ENCODE data around the gene HVCN1.
"Not testable (repeated sequence)": the region's sequence is repeated elsewhere in the genome, so short reads cannot be mapped to it uniquely, and the experiment has no call there.

Gene HVCN1

DNA sequence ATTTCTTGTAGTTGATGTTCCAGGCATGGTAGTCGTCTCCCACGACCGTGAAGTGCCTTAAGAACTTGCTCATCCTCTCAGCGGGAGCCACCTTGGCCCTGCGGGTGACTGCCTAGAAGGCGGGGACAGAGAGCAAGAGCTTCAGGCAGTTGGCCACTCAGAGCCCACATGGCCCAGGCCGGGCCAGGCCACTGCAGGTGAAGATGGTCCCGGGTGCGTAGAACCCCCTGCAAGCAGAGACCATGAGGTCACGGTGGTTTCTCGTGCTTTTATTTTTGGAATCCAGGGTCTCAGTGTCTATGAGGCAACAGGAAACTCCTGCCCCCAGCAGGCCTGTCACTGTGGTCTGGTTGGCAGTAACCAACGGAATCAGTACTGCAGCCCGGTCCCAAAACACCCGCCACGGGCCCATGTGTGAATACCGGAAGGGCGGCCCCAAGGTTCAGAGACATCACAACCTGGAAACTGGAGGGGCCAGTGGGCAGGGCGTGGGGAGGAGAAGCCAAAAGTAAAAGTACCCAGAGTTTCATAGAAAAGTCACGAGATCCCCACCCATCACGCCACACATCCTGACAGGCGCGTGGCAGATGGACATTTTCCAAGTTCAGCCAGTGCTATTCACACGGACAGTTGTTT, 27.5 kb downstream of the HVCN1 start:
- DNase-seq = peak in 1 of 4 experiments; percentile 9

DNA sequence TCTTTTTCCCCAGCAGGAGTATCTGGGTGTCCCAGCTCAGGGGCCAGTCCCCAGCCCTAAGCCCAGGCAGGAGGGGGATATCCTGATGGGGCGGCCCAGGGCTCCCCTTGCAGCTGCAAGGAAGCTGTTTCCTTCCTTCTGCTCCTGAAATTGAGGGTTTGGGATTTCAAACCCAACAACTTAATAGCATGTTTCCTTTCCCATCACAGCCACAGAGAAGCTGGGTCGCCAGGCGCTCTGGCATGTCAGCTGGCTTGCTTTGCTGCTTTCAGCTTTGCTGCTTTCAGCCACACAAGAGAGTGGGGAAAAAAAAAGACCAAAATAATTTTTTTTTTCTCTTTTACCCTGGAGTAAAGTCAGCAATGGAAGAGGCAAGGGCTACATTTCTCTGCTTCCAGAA, 30.0 kb downstream of the HVCN1 start:
- DNase-seq = no peak

DNA sequence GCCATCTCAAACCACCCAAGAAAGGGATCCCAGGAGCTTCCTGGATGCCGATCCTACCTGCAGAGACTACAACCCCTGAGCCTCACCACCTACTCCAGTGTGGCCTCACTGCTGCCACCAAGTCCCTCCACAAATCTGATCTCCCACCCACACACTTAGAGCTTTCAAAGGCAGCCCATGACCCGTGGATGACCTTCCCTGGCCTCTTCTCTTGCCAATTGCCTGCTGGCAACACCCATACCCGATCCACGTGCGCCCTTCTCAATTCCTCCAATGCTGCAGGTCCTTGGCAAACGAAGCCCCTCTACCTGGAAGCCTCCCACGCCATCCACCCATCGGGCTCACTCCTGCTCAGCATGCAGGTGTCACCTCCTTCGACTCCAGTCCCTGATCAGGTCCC, 30.7 kb downstream of the HVCN1 start:
- DNase-seq = no peak

DNA sequence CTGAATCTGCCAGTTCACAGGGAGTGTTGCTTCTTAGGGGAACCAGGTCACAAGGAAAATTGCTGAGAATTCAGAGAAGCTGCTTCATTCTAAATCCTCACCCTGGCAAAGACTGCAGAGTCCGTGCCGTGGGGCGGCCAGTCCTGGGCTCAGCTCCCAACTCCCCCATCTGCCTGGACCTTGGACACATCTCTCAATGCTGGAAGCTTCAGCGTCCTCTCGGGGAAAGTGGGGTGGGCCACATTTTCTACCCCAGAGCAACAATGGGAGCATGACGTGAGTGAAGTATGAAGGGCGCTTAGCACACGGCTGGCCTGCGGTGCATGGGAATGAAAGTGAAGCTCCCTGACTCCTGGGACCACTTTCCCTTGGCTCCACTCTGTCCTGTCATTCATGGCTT, 31.2 kb downstream of the HVCN1 start:
- no peak for DNase-seq

DNA sequence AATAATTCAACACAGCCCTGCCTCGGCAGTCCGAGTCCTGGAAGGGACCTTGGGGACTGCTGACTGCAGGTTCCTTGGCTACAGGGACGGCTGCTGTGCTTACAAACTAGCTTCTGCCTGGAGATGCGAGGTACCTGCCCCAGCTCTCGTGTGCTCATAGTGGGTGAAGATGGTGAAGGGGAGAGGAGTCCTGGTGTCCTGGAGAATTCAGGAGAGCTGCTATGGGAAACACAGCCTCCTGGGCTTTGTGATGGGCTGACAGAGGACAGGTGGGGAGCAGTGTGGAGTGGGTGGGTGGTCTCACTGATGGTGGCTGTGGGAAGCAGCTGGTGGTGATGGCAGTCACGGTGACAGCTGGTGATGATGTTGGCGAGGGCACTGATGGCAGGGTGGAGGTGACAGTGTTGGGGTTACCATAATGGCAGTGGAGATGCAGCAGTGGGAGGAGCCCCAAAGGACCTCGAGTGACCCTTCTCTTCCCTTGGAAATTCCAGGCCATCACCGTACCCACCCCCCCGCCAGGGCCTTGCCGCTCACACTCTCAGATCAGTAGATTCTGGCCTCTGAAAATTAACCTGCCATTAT, 32.8 kb downstream of the HVCN1 start:
- no peak for DNase-seq

DNA sequence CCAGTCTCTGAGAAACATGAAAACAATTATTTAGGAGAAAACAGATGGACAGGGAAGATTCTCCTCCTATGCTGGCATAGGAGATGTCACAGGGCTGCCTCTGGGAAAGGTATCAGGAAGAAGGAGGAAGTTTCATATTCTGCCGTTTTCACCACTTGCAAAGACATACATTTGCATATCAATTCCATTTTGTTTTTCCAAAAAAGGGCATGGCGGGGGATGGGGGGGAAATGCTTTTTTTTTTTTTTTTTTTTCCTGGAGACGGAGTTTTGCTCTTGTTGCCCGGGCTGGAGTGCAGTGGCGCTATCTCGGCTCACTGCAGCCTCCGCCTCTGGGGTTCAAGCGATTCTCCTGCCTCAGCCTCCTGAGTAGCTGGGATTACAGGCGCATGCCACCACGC, 34.7 kb downstream of the HVCN1 start:
- not testable (repeated sequence) for DNase-seq

DNA sequence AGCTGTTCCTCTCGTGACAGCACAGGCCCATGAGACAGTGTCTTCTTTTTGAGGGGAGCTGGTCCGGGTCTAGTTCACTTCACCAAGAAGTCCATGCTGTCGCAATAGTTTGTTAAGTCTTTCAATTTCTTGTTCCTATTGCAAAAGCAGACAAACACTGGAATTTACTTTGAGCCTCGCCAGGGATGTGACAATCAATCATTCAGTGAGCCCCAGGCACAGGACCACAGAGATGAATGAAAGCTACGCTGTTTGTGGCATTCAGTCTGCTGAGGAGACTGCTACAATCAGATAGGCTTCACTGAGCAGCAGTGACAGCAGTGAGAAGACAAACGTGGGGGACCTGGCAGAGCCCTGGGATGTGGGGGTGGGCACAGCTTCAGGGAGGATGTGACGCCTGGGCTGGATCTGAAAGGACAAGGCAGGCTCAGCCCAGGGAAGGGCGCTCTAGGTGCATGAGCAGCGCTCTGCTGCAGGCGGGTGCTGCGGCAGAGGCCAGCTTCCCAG, 39.5 kb downstream of the HVCN1 start:
- DNase-seq = no peak

DNA sequence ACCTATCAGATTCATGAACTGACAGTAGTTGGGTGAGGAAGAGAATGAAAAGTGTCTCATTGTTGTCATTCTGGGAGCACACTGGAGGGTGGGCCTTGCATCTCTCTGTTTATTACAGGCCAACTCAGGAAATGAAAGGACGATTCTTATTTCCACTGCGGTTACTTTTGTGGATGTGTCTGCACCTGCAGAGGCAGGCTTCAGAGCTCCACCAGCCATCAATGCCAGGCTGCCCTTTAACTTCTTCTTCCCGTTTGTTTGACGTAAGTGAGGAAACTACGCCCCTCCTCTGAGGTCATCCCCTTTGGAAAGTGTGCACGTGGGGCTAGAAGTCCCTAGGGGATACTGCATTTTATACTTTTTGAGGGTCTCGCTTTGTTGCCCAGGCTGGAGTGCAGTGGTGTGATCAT, 41.3 kb downstream of the HVCN1 start:
- no peak for DNase-seq

DNA sequence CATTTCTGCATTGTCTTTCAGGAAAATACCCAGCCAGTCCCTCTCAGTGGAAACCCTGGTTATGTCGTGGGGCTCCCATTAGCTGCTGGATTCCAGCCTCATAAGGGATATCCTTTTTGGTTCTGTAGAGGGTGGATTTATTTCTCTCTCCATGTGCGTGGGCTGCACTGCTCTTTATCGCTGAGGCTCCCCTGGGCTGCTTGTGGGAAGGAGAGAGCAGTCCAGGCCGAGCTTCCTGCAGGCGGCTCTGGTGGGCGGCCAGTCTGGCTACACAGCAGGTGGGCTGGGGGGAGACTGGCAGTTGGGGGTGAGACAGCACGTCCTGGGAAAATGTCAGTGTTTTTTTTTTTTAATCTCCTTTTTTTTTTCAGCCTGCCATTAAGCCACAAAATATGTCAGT, 47.4 kb downstream of the HVCN1 start:
- DNase-seq = no peak

DNA sequence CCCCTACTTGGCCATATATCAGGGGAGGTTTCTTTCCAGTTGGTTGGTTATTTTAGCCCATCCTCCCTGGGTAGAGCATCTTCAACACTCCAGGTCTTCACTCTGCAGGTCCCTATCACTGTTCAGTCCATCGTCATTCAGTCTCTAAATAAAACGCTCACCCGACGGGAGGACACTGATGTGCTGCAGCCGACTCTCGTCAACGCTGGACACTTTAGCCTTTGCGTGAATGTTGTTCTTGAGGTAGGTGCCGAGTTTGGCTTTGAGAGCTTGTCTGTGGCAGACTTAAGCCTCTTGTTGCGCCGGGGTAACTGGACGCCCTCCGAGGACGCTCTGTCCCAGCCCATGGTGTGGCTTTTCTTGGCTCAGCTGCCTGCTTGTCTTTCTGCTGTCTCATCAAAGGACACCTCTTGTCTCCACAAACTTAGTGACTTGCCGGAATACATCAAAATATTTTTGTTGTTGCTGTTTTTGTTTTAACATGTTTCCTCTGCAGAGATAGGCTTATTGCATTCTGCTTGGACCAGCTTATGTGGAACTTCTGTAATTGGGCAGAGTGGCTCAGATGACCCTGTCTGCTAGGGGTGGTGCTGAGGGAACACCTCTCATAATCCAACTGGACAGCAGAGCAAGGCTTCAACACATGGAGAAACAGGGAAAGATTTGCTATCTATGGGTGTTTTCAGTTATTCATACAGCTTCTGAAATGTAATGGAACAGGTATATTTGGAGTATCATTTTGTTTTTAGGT, 48.5 kb downstream of the HVCN1 start:
- DNase-seq = no peak

DNA sequence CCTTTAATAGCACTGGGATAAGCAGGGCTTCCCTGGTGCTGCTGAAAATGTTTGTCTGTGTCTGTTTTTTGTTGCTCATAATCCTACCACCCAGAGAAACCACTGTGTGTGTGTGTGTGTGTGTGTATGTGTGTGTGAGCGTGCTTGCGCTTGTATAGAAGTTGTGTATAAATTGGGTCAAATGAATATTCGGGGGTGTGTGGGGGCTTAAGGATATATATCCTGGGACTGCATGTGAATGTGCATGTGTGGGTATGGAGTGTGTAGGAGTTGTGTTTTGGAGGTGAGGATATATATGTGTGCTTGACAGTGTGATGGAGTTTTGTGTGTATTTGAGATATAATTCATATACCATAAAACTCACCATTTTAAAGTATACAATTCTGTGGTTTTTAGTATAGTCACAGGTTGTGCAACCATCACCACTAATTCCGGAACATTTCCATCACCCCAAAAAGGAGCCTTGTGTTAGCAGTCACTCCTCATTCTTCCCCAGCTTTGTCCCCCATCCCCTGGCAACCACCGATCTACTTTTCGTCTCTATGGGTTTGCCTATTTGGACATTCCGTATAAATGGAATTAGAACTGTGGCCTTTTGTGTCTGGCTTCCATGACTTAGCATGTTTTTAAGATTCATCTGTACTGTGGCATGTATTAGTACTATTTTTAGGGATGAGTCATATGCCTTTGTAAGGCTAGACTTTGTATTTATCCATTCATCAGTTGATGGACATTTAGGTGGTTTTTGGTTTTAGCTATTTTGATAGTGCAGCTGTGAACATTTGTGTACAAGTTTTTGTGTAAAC, 49.4 kb downstream of the HVCN1 start:
- no peak for DNase-seq

DNA sequence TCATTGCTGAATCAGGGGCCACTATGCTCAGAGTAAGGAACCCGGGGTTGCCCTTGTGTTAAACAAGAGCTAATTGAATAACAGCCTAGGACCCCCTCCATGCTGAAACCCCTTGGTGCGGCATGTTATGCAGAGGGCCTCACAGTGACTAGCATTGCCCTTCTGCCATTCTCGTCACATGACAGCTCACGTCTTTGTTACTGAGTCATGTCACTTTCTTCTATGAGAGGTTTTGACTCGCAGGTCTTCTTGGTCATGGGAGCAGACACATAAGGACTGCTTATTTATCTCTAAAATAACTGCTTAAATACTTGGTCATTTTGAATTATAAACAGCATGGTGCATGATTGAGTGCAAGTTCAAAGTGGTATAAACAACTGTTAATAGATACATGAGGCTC, 50.1 kb downstream of the HVCN1 start:
- no peak for DNase-seq

DNA sequence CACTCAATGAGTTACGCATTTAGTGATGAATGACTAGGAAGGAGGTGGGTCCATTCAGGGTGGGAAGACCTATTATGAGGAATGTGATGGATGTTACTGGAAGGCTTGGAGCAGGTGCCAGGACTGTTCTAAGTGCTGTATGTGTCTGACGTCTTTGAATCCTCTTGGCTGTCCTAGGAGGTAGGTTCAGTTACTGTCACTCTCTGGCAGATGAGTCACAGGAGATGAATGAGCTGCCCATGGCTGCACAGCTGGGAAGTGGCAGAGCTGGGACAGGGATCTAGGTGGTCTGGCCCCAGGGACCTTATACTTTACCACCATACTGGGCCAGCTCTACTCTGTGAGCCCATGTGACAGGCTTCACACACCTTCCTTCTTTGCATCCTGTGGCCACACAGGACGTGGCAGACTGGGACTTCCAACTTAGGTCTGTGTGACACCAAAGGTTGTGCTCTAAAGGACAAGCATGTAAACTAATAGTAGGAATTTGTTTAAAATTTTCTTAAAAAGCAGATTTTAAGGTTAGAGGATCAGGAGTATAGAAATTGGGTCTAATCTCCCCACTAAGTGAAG, 51.0 kb downstream of the HVCN1 start:
- no peak for DNase-seq

DNA sequence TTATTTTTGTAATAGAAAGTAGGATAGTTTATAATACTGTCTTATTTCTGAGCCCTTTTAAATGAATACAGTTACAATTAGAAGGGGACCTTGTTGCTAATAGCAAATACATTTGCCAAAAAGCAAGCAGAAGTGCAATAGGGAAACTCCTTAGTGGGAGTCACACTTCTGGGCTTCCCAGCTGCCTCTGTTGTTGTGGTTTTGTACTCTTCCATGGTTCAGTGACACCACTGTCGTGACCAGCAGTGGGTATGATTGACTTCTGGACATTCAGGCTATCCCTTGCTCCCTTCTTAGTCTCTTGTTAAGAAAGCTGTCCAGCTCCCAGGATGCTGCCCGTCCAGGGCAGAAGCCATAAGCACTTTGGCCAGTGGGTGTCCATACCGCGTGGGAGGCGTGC, 52.4 kb downstream of the HVCN1 start:
- no peak for DNase-seq

DNA sequence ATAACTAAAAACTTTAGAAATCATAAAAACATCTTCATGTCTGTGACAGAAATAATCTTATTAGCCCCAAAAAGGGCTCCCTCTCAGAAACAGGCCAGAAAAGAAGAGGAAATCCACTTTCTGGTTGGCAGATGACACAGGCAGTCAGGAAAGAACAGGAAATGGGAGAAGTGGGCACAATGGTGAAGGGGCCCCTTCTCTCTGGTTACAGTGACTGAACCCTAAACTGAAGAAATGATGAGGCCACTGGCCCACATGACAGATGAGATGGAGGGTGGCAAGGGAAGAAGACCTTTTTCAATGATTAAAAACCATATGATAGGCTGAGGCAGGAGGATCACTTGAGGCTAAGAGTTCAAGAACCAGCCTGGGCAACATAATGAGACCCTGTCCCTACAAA, 53.9 kb downstream of the HVCN1 start:
- DNase-seq = no peak

DNA sequence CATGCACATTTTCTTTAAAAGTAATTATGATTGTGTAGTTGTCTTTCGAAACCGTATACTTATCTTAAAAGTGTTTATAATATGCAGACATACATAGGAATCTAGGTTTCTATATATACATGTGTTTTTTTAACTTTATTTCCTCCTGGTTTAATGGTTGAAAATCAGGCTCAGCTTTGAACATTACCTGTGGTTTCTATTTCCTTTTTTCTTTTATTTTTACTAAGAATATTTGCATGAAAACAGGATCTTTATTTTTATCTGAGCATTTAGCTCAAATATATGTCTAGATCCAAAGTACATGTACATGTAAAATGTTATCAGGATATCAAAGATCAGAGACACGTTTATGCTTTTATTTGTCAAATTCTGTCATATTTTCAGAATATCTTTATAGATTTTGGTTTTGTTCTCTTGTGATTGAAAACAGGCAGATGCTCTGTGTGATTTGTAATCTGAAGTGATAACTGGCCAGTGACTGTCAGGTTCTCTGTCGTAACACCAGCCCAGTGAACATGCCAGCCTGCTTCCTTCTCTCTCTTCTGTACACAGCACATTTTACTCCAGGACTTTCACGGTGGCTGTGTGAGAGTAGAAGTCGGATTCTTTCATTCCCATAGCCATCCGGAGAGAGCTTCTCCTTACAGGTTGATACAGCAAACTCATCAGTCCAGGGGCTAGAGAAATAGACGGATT, 61.3 kb downstream of the HVCN1 start:
- no peak for DNase-seq

DNA sequence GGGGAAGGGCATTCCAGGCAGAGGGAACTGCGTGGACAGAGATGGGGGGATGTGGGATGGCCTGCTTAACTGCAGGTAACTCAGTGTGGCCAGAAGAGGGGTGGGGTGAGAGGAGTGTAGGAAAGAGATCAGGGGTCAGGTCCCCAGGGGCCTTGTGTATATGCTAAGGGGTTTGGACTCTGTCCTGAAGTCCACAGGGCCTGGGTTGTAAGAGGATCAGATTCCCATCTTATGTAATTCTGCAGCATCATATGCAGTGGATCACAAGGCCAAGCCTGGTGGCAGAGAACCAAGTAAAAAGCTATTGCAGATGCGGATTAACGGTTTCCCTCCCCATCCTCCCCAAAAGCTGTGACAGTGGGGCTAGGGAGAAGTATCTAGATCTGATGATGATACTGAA, 66.3 kb downstream of the HVCN1 start:
- no peak for DNase-seq

DNA sequence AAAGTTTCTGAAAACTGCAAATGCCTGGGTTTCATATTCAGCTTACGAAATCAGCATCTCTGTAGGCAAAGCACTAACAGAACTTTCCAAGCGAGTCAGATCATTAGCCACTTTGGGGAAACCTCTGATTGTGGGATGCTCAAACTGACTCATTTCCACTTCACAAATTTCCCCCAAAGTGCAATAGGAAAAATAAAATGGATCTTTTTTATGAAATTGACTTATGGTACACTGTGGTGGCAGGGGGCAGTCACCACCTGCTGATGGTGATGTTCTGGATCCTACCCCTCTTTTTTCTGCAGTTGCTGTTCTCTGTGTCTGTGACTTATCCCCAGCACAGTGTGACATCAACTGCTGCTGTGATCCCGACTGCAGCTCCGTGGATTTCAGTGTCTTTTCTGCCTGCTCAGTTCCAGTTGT, 69.4 kb downstream of the HVCN1 start:
- no peak for DNase-seq

DNA sequence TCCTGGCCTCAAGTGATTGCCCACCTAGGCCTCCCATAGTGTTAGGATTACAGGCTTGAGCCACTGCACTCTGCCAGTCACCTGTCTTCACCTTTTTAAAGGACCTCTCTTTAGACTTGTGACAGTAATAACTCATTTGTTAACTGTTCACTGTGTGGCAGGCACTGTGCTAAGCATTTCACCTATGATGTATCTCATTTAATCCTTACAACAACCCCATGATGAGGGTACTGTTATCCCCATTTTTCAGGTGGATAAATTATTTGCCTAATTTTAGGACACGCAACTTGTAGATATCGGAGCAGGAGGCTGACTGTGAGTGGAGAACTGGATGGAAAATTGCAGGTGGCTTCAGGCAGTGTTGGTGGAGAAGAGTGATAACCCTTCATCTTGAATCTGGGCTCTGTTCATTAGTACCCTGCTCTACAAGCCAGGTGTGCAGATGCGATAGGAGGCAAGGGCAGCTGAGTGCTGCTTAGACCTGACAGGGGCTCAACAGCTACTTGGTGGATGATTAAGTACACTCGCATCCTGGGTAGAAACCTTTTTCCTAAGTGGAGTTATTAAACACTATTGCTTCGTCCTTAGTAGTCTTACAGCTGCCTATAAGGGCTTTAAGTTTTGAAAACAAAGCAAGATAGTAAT, 72.3 kb downstream of the HVCN1 start:
- DNase-seq = no peak

DNA sequence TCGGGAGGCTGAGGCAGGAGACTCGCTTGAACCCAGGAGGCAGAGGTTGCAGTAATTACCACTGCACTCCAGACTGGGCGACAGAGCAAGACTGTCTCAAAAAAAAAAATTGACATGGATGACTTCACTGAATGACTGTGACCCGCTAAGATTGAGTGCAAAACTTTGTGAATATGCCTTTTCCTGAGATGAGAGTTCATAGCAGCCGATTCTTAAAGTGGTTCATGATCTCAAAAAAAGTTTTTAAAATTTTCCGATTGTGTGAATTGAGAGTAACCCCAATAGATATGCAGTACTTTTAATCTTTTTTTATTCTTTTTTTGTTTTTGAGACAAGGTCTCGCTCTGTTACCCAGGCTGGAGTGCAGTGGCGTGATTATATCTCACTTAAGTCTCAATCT, 73.7 kb downstream of the HVCN1 start:
- DNase-seq = no peak

DNA sequence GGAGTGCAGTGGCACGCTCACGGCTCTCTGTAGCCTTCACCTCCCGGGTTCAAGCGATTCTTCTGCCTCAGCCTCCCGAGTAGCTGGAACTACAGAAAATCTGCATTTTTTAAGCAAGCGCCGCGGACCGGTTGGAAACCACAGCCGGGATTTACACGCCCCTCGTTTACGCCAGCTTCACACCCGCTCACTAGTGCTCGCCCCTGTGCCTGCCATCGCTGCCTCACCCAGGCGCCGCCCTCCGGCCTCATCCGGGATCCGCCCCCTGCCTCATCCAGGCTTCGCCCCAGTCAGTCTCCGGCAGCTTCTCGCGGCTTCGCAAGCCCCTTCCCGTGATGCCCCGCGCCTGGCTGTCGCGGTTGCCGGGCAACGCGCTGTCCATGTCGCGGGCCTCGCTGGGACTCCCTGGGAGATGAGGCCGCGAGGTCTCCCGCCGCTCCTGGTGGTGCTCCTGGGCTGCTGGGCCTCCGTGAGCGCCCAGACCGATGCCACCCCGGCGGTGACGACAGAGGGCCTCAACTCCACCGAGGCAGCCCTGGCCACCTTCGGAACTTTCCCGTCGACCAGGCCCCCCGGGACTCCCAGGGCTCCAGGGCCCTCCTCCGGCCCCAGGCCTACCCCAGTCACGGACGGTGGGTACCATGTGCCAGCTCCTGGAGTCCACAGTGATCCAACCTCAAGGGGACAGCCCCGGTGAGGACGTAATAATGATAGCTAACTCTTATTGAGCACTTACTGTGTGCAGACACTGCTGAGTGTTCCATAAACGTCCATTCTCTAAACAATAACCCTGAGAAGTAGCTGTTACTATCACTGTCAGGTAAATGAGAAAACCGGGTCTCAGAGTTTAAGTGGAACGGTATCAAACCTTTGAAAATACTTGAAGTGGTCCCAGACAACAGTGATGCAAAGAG, 74.9 kb downstream of the HVCN1 start, which contains the start of gene TCTN1:
Gene TCTN1, plus strand, starts transcription at position 359 of the 914 bp plus-strand sequence. Its CDS starts 54 bp downstream, at position 413.
- DNase-seq = peak; percentile 89 to 94 (median 92)
